NK-92 (cell line): ENCODE results near the gene KIF1C.

ENCODE experiments used
- DNase-seq: peaks from one replicate; lab custom pipeline; 2025; ENCODE audit not compliant: unreplicated experiment; lab: John Stamatoyannopoulos, UW

The KIF1C gene

GRCh38 chr17:4997302-4998026 lies at the start of gene KIF1C, which contains the start of gene INCA1:
KIF1C (plus strand) TSS chr17:4997950; CDS start chr17:5000247, 2,297 bp downstream.
INCA1 (minus strand) TSS chr17:4997522; CDS start chr17:4994437, 3,085 bp downstream.
- DNase-seq: peak; percentile 14

GRCh38 chr17:4948166-4948930 lies 49.4 kb upstream of the KIF1C start, which contains the start of gene PFN1:
PFN1 (minus strand) TSS chr17:4948530; CDS start chr17:4948394, 136 bp downstream.
- peak; percentile 59 for DNase-seq

GRCh38 chr17:4948931-4949320 lies 48.8 kb upstream of the KIF1C start:
- no peak for DNase-seq

GRCh38 chr17:4949321-4950074 lies 48.3 kb upstream of the KIF1C start:
- DNase-seq: no peak

- no peak for DNase-seq
Measured at GRCh38 chr17:4950075-4950745, 47.5 kb upstream of the KIF1C start.

GRCh38 chr17:4950746-4951204 lies 47.0 kb upstream of the KIF1C start, which contains the start of gene ENO3:
ENO3 (plus strand) TSS chr17:4951119; CDS start chr17:4951830, 711 bp downstream.
- no peak for DNase-seq

- no peak for DNase-seq
Measured at GRCh38 chr17:4951486-4951885, 46.3 kb upstream of the KIF1C start.

GRCh38 chr17:4953451-4953961 lies 44.2 kb upstream of the KIF1C start:
- no peak for DNase-seq

- DNase-seq: no peak
Measured at GRCh38 chr17:4955091-4955490, 42.7 kb upstream of the KIF1C start.

- DNase-seq: no peak
Measured at GRCh38 chr17:4956493-4957061, 41.2 kb upstream of the KIF1C start.

- DNase-seq: no peak
Measured at GRCh38 chr17:4958102-4958501, 39.6 kb upstream of the KIF1C start.

- no peak for DNase-seq
Measured at GRCh38 chr17:4959261-4959965, 38.3 kb upstream of the KIF1C start.

GRCh38 chr17:4960279-4960922 lies 37.3 kb upstream of the KIF1C start:
- no peak for DNase-seq

GRCh38 chr17:4965311-4965986 lies 32.3 kb upstream of the KIF1C start:
- no peak for DNase-seq

GRCh38 chr17:4966844-4967538 lies 30.8 kb upstream of the KIF1C start:
- DNase-seq: peak; percentile 72

GRCh38 chr17:4967539-4968485 lies 29.9 kb upstream of the KIF1C start, which contains the start of gene SPAG7:
SPAG7 (minus strand) TSS chr17:4967817; CDS start chr17:4967804, 13 bp downstream.
- DNase-seq: no peak
